Activated effector memory CD4-positive, alpha-beta T cell treated with Interleukin-2 at 50 U/mL for 16 hours (primary cell): Measurements from ENCODE around the gene KCNC2.
"Not testable (repeated sequence)": the region's sequence is repeated elsewhere in the genome, so short reads cannot be mapped to it uniquely, and the experiment has no call there.

Experiments
- DNase-seq: peaks from one replicate; pipeline ENCODE4 v3.0.0-alpha.2; 2020

Gene KCNC2

GRCh38 chr12:75209812-75210138 lies at the start of gene KCNC2:
KCNC2 (minus strand) TSS chr12:75209839.
- no peak for DNase-seq

- DNase-seq: no peak
Observed at GRCh38 chr12:75259143-75259542, 49.5 kb upstream of the KCNC2 start.

GRCh38 chr12:75257510-75257909 lies 47.9 kb upstream of the KCNC2 start:
- DNase-seq: no peak

GRCh38 chr12:75245108-75245507 lies 35.5 kb upstream of the KCNC2 start:
- no peak for DNase-seq

- DNase-seq: no peak
Observed at GRCh38 chr12:75239987-75240386, 30.3 kb upstream of the KCNC2 start.

GRCh38 chr12:75236206-75236605 lies 26.6 kb upstream of the KCNC2 start:
- no peak for DNase-seq

GRCh38 chr12:75227132-75227531 lies 17.5 kb upstream of the KCNC2 start:
- no peak for DNase-seq

GRCh38 chr12:75212072-75212471 lies 2.4 kb upstream of the KCNC2 start:
- no peak for DNase-seq

GRCh38 chr12:75208856-75209811 lies 505 bp downstream of the KCNC2 start:
- no peak for DNase-seq

GRCh38 chr12:75207338-75208083 lies 2.1 kb downstream of the KCNC2 start:
- no peak for DNase-seq

GRCh38 chr12:75205558-75205957 lies 4.1 kb downstream of the KCNC2 start:
- DNase-seq: no peak

- DNase-seq: no peak
Observed at GRCh38 chr12:75196865-75197264, 12.8 kb downstream of the KCNC2 start.

- DNase-seq: no peak
Observed at GRCh38 chr12:75196408-75196807, 13.2 kb downstream of the KCNC2 start.

GRCh38 chr12:75194250-75194649 lies 15.4 kb downstream of the KCNC2 start:
- DNase-seq: no peak

GRCh38 chr12:75192196-75192595 lies 17.4 kb downstream of the KCNC2 start:
- no peak for DNase-seq

GRCh38 chr12:75190846-75191245 lies 18.8 kb downstream of the KCNC2 start:
- DNase-seq: no peak

- not testable (repeated sequence) for DNase-seq
Observed at GRCh38 chr12:75185881-75186280, 23.8 kb downstream of the KCNC2 start.

- DNase-seq: no peak
Observed at GRCh38 chr12:75184516-75184915, 25.1 kb downstream of the KCNC2 start.

- DNase-seq: no peak
Observed at GRCh38 chr12:75183967-75184366, 25.7 kb downstream of the KCNC2 start.

- no peak for DNase-seq
Observed at GRCh38 chr12:75177997-75178396, 31.6 kb downstream of the KCNC2 start.

GRCh38 chr12:75172611-75173010 lies 37.0 kb downstream of the KCNC2 start:
- DNase-seq: no peak

GRCh38 chr12:75170640-75171185 lies 38.9 kb downstream of the KCNC2 start:
- DNase-seq: no peak

- DNase-seq: no peak
Observed at GRCh38 chr12:75162845-75163244, 46.8 kb downstream of the KCNC2 start.

- DNase-seq: no peak
Observed at GRCh38 chr12:75161488-75161887, 48.2 kb downstream of the KCNC2 start.
